ENCODE measurements around the gene S100A2. TPM values are rescaled to one million over a fixed set of nuclear protein-coding genes. Genes with fewer than 3 reads are reported as not detected.

S100A2 gene
- total RNA-seq, 4 donors from 2014 or later = 2.3 to 12.6 (median 4.2) TPM; not detected in 1

DNA sequence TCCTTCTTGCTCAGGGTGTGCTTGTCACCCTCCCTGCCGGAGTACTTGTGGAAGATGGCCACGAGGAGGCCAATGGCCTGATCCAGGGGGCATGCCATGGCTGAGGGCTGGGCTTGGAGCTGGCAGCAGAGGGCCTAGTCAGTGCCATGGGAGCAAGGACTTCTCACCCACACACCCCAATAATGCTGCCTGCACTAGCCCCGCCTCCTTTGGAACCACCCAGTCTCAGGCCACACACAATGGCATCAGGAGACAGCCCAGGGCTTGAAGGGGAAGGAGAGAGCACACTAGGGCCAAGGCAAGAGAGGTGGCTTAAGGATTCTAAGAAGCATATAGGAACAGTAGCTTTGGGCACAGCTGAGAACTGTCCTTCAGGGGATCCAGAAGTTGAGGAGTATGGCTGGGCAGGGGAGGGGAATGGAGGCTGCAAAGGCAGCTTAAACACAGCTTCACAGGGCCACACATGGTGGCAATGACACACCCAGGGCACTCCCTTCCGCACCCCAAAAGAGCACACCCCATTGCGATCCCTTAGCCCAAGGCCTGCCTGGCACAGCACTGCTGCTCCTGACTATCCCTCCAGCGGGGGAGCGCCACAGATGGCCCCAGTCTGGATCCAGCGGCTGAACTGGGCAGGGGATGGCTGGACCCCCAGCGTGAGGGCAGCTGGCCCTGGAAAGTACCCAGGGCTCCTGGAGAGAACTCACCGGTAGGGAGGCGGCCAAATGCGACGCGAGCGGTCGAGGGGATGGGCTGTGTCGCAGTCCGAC, 30.2 kb downstream of the S100A2 start, which contains the start of gene S100A6:
Gene S100A6, minus strand, starts transcription at position 750 of the 770 bp plus-strand sequence. Its CDS starts 652 bp downstream, at position 98.
- Histone ChIP-seq H3K27me3 (no peaks in the 10 kb centered on the region), H3K9me3 (no peaks in the 10 kb centered on the region), H3K27ac (peak within 1 kb of the TSS; percentile 96 to 100 (median 98)), H3K4me1 (peaks cover 0 to 62% (median 27%) of the 10 kb centered on the region in 4 donors), H3K36me3 (no peaks in the 10 kb centered on the region), H3K4me3 (peak within 1 kb of the TSS; percentile 67 to 99 (median 78))
- TF ChIP-seq, protein P1, sequence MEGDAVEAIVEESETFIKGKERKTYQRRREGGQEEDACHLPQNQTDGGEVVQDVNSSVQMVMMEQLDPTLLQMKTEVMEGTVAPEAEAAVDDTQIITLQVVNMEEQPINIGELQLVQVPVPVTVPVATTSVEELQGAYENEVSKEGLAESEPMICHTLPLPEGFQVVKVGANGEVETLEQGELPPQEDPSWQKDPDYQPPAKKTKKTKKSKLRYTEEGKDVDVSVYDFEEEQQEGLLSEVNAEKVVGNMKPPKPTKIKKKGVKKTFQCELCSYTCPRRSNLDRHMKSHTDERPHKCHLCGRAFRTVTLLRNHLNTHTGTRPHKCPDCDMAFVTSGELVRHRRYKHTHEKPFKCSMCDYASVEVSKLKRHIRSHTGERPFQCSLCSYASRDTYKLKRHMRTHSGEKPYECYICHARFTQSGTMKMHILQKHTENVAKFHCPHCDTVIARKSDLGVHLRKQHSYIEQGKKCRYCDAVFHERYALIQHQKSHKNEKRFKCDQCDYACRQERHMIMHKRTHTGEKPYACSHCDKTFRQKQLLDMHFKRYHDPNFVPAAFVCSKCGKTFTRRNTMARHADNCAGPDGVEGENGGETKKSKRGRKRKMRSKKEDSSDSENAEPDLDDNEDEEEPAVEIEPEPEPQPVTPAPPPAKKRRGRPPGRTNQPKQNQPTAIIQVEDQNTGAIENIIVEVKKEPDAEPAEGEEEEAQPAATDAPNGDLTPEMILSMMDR (IDR thresholded peaks at IDR 0.05) = peak in 2 of 5 experiments; percentile 1 to 7
- TF ChIP-seq POLR2A (IDR thresholded peaks at IDR 0.05) (peak; percentile 45 to 60), EP300 (IDR thresholded peaks at IDR 0.05) (peak in 1 of 2 donors; percentile 86)
- WGBS, 2 donors = 8 to 11% methylated on average over 10 to 13 of the region's 18 CpGs
- DNase-seq (ENCODE audit: low spot score in 2 of 2) = peak; percentile 69 to 80

DNA sequence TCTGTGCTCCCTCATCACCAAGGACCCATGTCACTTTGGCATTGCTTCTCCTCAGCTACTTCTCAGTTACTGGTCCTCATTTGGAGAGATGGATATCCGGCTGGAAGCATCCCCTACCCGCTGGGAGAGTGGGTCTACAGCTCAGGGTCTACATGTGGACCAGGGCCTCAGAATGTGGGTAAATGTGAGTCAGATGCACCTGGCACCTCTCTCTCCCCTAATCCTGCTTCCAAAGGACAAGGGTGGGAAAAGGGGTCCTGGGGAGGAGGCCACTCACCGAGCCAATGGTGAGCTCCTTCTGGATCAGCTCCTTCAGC, 30.8 kb downstream of the S100A2 start:
- Histone ChIP-seq H3K9me3 (no peaks in the 10 kb centered on the region), H3K27ac (peak overlapping the region; percentile 96 to 100 (median 98)), H3K4me1 (peaks cover 0 to 60% (median 27%) of the 10 kb centered on the region in 4 donors), H3K4me3 (peak overlapping the region; percentile 67 to 99 (median 78)), H3K27me3 (no peaks in the 10 kb centered on the region), H3K36me3 (no peaks in the 10 kb centered on the region)
- DNase-seq (ENCODE audit: low spot score in 2 of 2) = no peak
- TF ChIP-seq, protein P1 (IDR thresholded peaks at IDR 0.05) = peak in 1 of 5 experiments; percentile 9
- no peak for TF ChIP-seq POLR2A (IDR thresholded peaks at IDR 0.05)
- WGBS, 2 donors = 59 to 65% methylated on average over 3 of the region's 3 CpGs

DNA sequence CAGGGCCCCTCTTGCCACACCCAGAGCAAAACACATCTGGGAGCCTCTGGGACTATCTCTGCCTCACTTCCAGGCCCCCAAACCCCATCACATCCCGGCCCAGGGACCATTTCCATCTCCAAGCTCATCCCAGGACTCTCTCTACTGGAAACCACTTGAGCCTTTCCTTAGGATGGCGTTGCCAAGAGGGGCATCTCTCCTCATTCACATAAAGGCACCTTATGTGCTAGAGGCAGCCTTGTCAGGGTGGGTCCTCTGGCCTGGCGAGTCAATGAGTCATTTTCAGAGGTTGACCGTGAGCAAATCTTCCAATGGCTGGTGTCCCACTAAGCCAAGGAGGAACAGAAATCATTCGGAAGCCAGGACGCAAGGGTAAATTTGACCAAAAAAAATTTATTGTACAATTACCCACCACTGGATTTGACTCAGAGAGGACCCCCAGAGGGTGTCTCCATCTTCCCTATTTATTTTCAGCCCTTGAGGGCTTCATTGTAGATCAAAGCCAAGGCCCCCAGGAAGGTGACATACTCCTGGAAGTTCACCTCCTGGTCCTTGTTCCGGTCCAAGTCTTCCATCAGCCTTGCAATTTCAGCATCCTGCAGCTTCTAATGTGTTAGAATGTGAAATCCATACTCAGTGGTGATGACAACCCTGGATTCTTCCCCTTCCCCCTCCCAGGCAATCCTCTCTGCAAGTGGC, 31.3 kb downstream of the S100A2 start:
- DNase-seq (ENCODE audit: low spot score in 2 of 2) = no peak
- peak overlapping the region; percentile 67 to 99 (median 78) for H3K4me3 ChIP-seq
- no peaks in the 10 kb centered on the region for H3K27me3 ChIP-seq
- no peaks in the 10 kb centered on the region for H3K36me3 ChIP-seq
- peak overlapping the region; percentile 96 to 100 (median 98) for H3K27ac ChIP-seq
- H3K9me3 ChIP-seq = no peaks in the 10 kb centered on the region
- TF ChIP-seq EP300 (IDR thresholded peaks at IDR 0.05) (no peak), POLR2A (IDR thresholded peaks at IDR 0.05) (no peak)
- TF ChIP-seq, protein P1 (IDR thresholded peaks at IDR 0.05) = no peak
- WGBS, 2 donors = 41 to 53% methylated on average over 7 of the region's 7 CpGs
- H3K4me1 ChIP-seq = peaks cover 0 to 60% (median 27%) of the 10 kb centered on the region in 4 donors

DNA sequence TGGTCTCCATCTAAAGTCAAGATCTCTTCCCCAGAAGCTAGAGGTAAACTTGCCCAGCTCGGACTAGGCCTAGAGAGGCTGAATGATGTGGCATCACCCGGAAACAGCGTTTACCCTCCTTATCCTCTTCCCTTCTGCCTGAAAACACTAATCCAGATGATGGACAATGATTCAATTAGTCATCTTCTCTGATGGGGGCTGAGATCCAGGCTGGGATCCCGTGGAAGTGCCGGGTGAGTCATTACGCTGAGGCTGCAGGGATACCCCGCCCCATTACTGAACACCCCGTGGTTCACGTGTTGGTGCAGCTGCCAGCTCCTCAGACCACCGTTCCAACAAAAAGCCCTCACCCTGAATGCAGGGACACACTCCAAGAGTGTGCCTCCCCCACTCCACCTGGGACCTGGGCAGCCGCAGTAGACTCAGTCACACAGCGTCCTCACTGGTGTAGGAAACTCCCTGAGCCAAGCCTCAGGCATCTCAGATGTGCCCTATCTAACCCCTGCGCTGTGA, 31.9 kb downstream of the S100A2 start:
- no peaks in the 10 kb centered on the region for H3K27me3 ChIP-seq
- 13 to 17% methylated on average over 11 of the region's 13 CpGs for whole genome bisulfite sequencing, 2 donors
- H3K4me1 ChIP-seq = peaks cover 0 to 60% (median 27%) of the 10 kb centered on the region in 4 donors
- H3K9me3 ChIP-seq = no peaks in the 10 kb centered on the region
- H3K4me3 ChIP-seq = peak overlapping the region; percentile 67 to 99 (median 78)
- TF ChIP-seq POLR2A (IDR thresholded peaks at IDR 0.05) (no peak), EP300 (IDR thresholded peaks at IDR 0.05) (no peak)
- TF ChIP-seq, protein P1 (IDR thresholded peaks at IDR 0.05) = no peak
- peak; percentile 43 to 56 for DNase-seq (ENCODE audit: low spot score in 2 of 2)
- no peaks in the 10 kb centered on the region for H3K36me3 ChIP-seq
- H3K27ac ChIP-seq = peak overlapping the region; percentile 96 to 100 (median 98)

Measured in tibial nerve (tissue), 4 donors.